Measurements from ENCODE around the gene CAB39L. TPM values are rescaled to one million over a fixed set of nuclear protein-coding genes. Genes with fewer than 3 reads are reported as not detected.

Gene CAB39L
- polyA plus RNA-seq, 1 donor (not counting 4 experiments of a cell fraction or from before 2014, with no cell fraction given) = 10.1 TPM

- H3K27ac ChIP-seq (ENCODE audit: control insufficient read depth, insufficient read depth, low read length) = no peak overlapping the region
- H3K9me3 ChIP-seq (ENCODE audit: control insufficient read depth, low read depth, low read length) = no peaks in the 10 kb centered on the region
- DNase-seq (ENCODE audit: low read depth, low spot score) (no peak), FAIRE-seq (no peak)
- TF ChIP-seq EZH2 (IDR thresholded peaks at IDR 0.05; ENCODE audit: low read length) (no peak), CTCF (optimal IDR thresholded peaks at IDR 0.05 in 1 of 3, IDR thresholded peaks at IDR 0.05 in 1 of 3, conservative IDR thresholded peaks at IDR 0.05 in 1 of 3; ENCODE audit: extremely low read depth in 1 of 3, insufficient read depth in 2 of 3, low read length in 3 of 3) (no peak)
- H3K27me3 ChIP-seq (ENCODE audit: control insufficient read depth, extremely low read depth, insufficient read depth, low read length) = no peaks in the 10 kb centered on the region
- peaks cover 6% of the 10 kb centered on the region for H3K4me1 ChIP-seq (ENCODE audit: control insufficient read depth, extremely low read depth, insufficient read depth, low read length)
- H4K20me1 ChIP-seq (ENCODE audit: control insufficient read depth, extremely low read depth, insufficient read depth, low read length) = no peaks in the 10 kb centered on the region
- H3K9ac ChIP-seq (ENCODE audit: control insufficient read depth, extremely low read depth, insufficient read depth, low read length) = no peak overlapping the region
- H3K79me2 ChIP-seq (ENCODE audit: control insufficient read depth, insufficient read depth, low read length) = no peaks in the 10 kb centered on the region
- H3K4me2 ChIP-seq (ENCODE audit: control insufficient read depth, extremely low read depth, insufficient read depth, low read depth, low read length) = no peak overlapping the region
- H3K4me3 ChIP-seq (ENCODE audit: control insufficient read depth in 2 of 3, extremely low read depth in 1 of 3, insufficient read depth in 2 of 3, low read depth in 1 of 3, low read length in 3 of 3) = no peak overlapping the region
- H3K36me3 ChIP-seq (ENCODE audit: control insufficient read depth in 2 of 2, extremely low read depth in 1 of 2, insufficient read depth in 2 of 2, low read length in 2 of 2) = no peaks in the 10 kb centered on the region
- dilution Hi-C loops (cut with MboI; ENCODE audit: extremely low pct_ligation_motif_present, low sequenced_read_pairs) = loop anchor here (25.0 kb wide), 1 partner anchor 134 kb away; the partner anchor contains the start of genes CAB39L and SETDB2
- no peaks in the 10 kb centered on the region for H3K9me1 ChIP-seq (ENCODE audit: control insufficient read depth, extremely low read depth, insufficient read depth, low read length)
- no peak overlapping the region for H2AFZ ChIP-seq (ENCODE audit: control insufficient read depth, low read length)
Measured at GRCh38 chr13:49302817-49303216, 141.0 kb downstream of the CAB39L start.

GRCh38 chr13:49302222-49302621 lies 141.6 kb downstream of the CAB39L start:
- H3K4me1 ChIP-seq (ENCODE audit: control insufficient read depth, extremely low read depth, insufficient read depth, low read length) = peaks cover 3% of the 10 kb centered on the region
- dilution Hi-C loops (cut with MboI; ENCODE audit: extremely low pct_ligation_motif_present, low sequenced_read_pairs) = loop anchor here (25.0 kb wide), 1 partner anchor 135 kb away; the partner anchor contains the start of genes CAB39L and SETDB2
- FAIRE-seq (no peak), DNase-seq (ENCODE audit: low read depth, low spot score) (no peak)
- H3K9me1 ChIP-seq (ENCODE audit: control insufficient read depth, extremely low read depth, insufficient read depth, low read length) = no peaks in the 10 kb centered on the region
- H3K9me3 ChIP-seq (ENCODE audit: control insufficient read depth, low read depth, low read length) = no peaks in the 10 kb centered on the region
- H3K4me3 ChIP-seq (ENCODE audit: control insufficient read depth in 2 of 3, extremely low read depth in 1 of 3, insufficient read depth in 2 of 3, low read depth in 1 of 3, low read length in 3 of 3) = no peak overlapping the region
- H3K79me2 ChIP-seq (ENCODE audit: control insufficient read depth, insufficient read depth, low read length) = no peaks in the 10 kb centered on the region
- no peak overlapping the region for H3K9ac ChIP-seq (ENCODE audit: control insufficient read depth, extremely low read depth, insufficient read depth, low read length)
- no peaks in the 10 kb centered on the region for H3K27me3 ChIP-seq (ENCODE audit: control insufficient read depth, extremely low read depth, insufficient read depth, low read length)
- no peak for TF ChIP-seq EZH2 (IDR thresholded peaks at IDR 0.05; ENCODE audit: low read length)
- no peak for TF ChIP-seq CTCF (optimal IDR thresholded peaks at IDR 0.05 in 1 of 3, IDR thresholded peaks at IDR 0.05 in 1 of 3, conservative IDR thresholded peaks at IDR 0.05 in 1 of 3; ENCODE audit: extremely low read depth in 1 of 3, insufficient read depth in 2 of 3, low read length in 3 of 3)
- no peaks in the 10 kb centered on the region for H4K20me1 ChIP-seq (ENCODE audit: control insufficient read depth, extremely low read depth, insufficient read depth, low read length)
- peak overlapping the region; percentile 8 for H2AFZ ChIP-seq (ENCODE audit: control insufficient read depth, low read length)
- no peak overlapping the region for H3K27ac ChIP-seq (ENCODE audit: control insufficient read depth, insufficient read depth, low read length)
- no peak overlapping the region for H3K4me2 ChIP-seq (ENCODE audit: control insufficient read depth, extremely low read depth, insufficient read depth, low read depth, low read length)
- no peaks in the 10 kb centered on the region for H3K36me3 ChIP-seq (ENCODE audit: control insufficient read depth in 2 of 2, extremely low read depth in 1 of 2, insufficient read depth in 2 of 2, low read length in 2 of 2)

All from keratinocyte (primary cell).